H9 (cell line): ENCODE measurements around the gene CD84. TPM values are rescaled to one million over a fixed set of nuclear protein-coding genes. Genes with fewer than 3 reads are reported as not detected.

ENCODE experiments used
- DNase-seq: peaks from one replicate; pipeline ENCODE4 v3.0.0-alpha.2; 2017
- H2AFZ ChIP-seq: one replicate; pipeline ENCODE4 v1.6.1; 2013; ENCODE audit warnings: mild to moderate bottlenecking, low read length, control low read depth, moderate library complexity
- H2AK5ac ChIP-seq: 2 replicates; pipeline ENCODE4 v1.6.1; 2013; ENCODE audit warnings: low read length, control low read depth, mixed read lengths; ENCODE audit not compliant: insufficient read length
- H2BK120ac ChIP-seq: one replicate; pipeline ENCODE4 v1.6.1; 2013; ENCODE audit warnings: low read depth, mild to moderate bottlenecking, low read length, control low read depth, inconsistent platforms; ENCODE audit not compliant: poor library complexity, severe bottlenecking
- H2BK12ac ChIP-seq: 2 replicates; pipeline ENCODE4 v1.6.1; 2013; ENCODE audit warnings: low read length, control low read depth, mixed read lengths, low read depth; ENCODE audit not compliant: insufficient read length
- H2BK15ac ChIP-seq: 2 replicates; pipeline ENCODE4 v1.6.1; 2013; ENCODE audit warnings: low read depth, low read length, control low read depth
- H2BK20ac ChIP-seq: one replicate; pipeline ENCODE4 v1.6.1; 2013; ENCODE audit warnings: low read depth, mild to moderate bottlenecking, low read length, control low read depth, inconsistent platforms; ENCODE audit not compliant: poor library complexity, severe bottlenecking
- H2BK5ac ChIP-seq: 2 replicates; pipeline ENCODE4 v1.6.1; 2013; ENCODE audit warnings: low read length, control low read depth, mixed read lengths; ENCODE audit not compliant: insufficient read length
- H3K14ac ChIP-seq: 2 replicates; pipeline ENCODE4 v1.6.1; 2013; ENCODE audit warnings: low read length, control low read depth; ENCODE audit not compliant: insufficient read depth
- H3K18ac ChIP-seq: 2 replicates; pipeline ENCODE4 v1.6.1; 2013; ENCODE audit warnings: low read depth, mild to moderate bottlenecking, mixed read lengths, low read length, control low read depth; ENCODE audit not compliant: insufficient read length
- H3K23ac ChIP-seq: 2 replicates; pipeline ENCODE4 v1.6.1; 2013; ENCODE audit warnings: low read length, control low read depth, mixed read lengths, low read depth; ENCODE audit not compliant: insufficient read length
- H3K23me2 ChIP-seq: 2 replicates; pipeline ENCODE4 v1.6.1; 2013; ENCODE audit warnings: low read depth, mild to moderate bottlenecking, mixed read lengths, low read length, control low read depth; ENCODE audit not compliant: insufficient read length, poor library complexity, severe bottlenecking
- H3K27ac ChIP-seq: 2 replicates; pipeline ENCODE4 v1.5.1; 2013; ENCODE audit warnings: low read length, control low read depth, mixed read lengths, low read depth; ENCODE audit not compliant: insufficient read length
- H3K27me3 ChIP-seq: 2 replicates; pipeline ENCODE4 v1.6.1; 2013; ENCODE audit warnings: low read length, control low read depth, inconsistent platforms; ENCODE audit not compliant: insufficient read depth
- H3K4ac ChIP-seq: 2 replicates; pipeline ENCODE4 v1.6.1; 2013; ENCODE audit warnings: low read depth, mild to moderate bottlenecking, control low read depth, inconsistent platforms, low read length, moderate library complexity
- H3K4me1 ChIP-seq: 2 replicates; pipeline ENCODE4 v1.6.1; 2013; ENCODE audit warnings: low read length, control low read depth, inconsistent platforms; ENCODE audit not compliant: insufficient read depth
- H3K4me2 ChIP-seq: 2 replicates; pipeline ENCODE4 v1.6.1; 2013; ENCODE audit warnings: low read length, control low read depth, mixed read lengths; ENCODE audit not compliant: insufficient read length, insufficient read depth
- H3K56ac ChIP-seq: 2 replicates; pipeline ENCODE4 v1.6.1; 2013; ENCODE audit warnings: low read depth, mild to moderate bottlenecking, mixed read lengths, low read length, control low read depth; ENCODE audit not compliant: insufficient read length
- H3K79me1 ChIP-seq: 2 replicates; pipeline ENCODE4 v1.6.1; 2013; ENCODE audit warnings: low read depth, mild to moderate bottlenecking, moderate library complexity, low read length, control low read depth, inconsistent platforms; ENCODE audit not compliant: insufficient read depth, poor library complexity, severe bottlenecking
- H3K79me2 ChIP-seq: 2 replicates; pipeline ENCODE4 v1.6.1; 2013; ENCODE audit warnings: low read length, control low read depth, inconsistent platforms; ENCODE audit not compliant: insufficient read depth
- H3K9ac ChIP-seq: 2 replicates; pipeline ENCODE4 v1.6.1; 2013; ENCODE audit warnings: low read length, control low read depth, mixed read lengths; ENCODE audit not compliant: insufficient read length; ENCODE audit errors: extremely low read depth
- H3K9me3 ChIP-seq: one replicate; pipeline ENCODE4 v1.6.1; 2013; ENCODE audit warnings: low read depth, low read length, inconsistent platforms; ENCODE audit not compliant: control insufficient read depth
- H3T11ph ChIP-seq: one replicate; pipeline ENCODE4 v1.6.1; 2013; ENCODE audit warnings: mild to moderate bottlenecking, low read length, control low read depth, inconsistent platforms
- H4K20me1 ChIP-seq: one replicate; pipeline ENCODE4 v1.6.1; 2013; ENCODE audit not compliant: control insufficient read depth, insufficient read length, insufficient read depth
- H4K5ac ChIP-seq: 2 replicates; pipeline ENCODE4 v1.6.1; 2013; ENCODE audit warnings: low read depth, mild to moderate bottlenecking, mixed read lengths, low read length, control low read depth; ENCODE audit not compliant: insufficient read length
- H4K8ac ChIP-seq: replicated peaks from 2 replicates; pipeline ENCODE4 v1.6.1; 2013; ENCODE audit warnings: low read length, control low read depth, mixed read lengths, low read depth; ENCODE audit not compliant: insufficient read length
- H4K91ac ChIP-seq: 2 replicates; pipeline ENCODE4 v1.6.1; 2013; ENCODE audit warnings: low read depth, mild to moderate bottlenecking, moderate library complexity, mixed read lengths, low read length, control low read depth; ENCODE audit not compliant: insufficient read length
- H3K27ac Mint-ChIP-seq, 3 experiments: 2 replicates in 2 of 3; 3 replicates in 1 of 3; pipeline ENCODE4 v1.8.0; 2020 to 2021; ENCODE audit warnings: mixed read lengths in 3 of 3, mild to moderate bottlenecking in 1 of 3, moderate library complexity in 1 of 3
- H3K27me3 Mint-ChIP-seq: 2 replicates; pipeline ENCODE4 v1.8.0; 2021; ENCODE audit warnings: low read depth, mild to moderate bottlenecking, moderate library complexity, mixed read lengths
- H3K36me3 Mint-ChIP-seq, 3 experiments: 2 replicates in 2 of 3; 3 replicates in 1 of 3; pipeline ENCODE4 v1.8.0; 2020 to 2021; ENCODE audit warnings: low read depth in 3 of 3, mixed read lengths in 3 of 3; ENCODE audit not compliant: insufficient read depth in 1 of 3
- H3K4me1 Mint-ChIP-seq, 2 experiments: 2 replicates each; pipeline ENCODE4 v1.8.0; 2020; ENCODE audit warnings: mixed read lengths in 2 of 2
- H3K4me3 Mint-ChIP-seq, 2 experiments: 2 replicates in 1 of 2; 3 replicates in 1 of 2; pipeline ENCODE4 v1.8.0; 2020 to 2021; ENCODE audit warnings: mild to moderate bottlenecking in 2 of 2, mixed read lengths in 2 of 2, moderate library complexity in 1 of 2
- H3K9me3 Mint-ChIP-seq, 2 experiments: 2 replicates in 1 of 2; 3 replicates in 1 of 2; pipeline ENCODE4 v1.8.0; 2020; ENCODE audit warnings: mild to moderate bottlenecking in 2 of 2, mixed read lengths in 2 of 2, moderate library complexity in 1 of 2
- CTCF ChIP-seq: fragments of 200-600 bp; sonication (generic); conservative IDR thresholded peaks from 3 replicates; pipeline ENCODE4 v1.8.0; 2021; ENCODE audit warnings: antibody characterized with exemption, mild to moderate bottlenecking
- WGBS: extraction: QIAGEN DNeasy Blood & Tissue Kit; methylation state at CpG from one replicate; pipeline ENCODE4 v1.1.7; 2013; ENCODE audit warnings: missing lambda C conversion rate, low lambda C conversion rate, mixed read lengths; ENCODE audit not compliant: insufficient read length; ENCODE audit errors: extremely low coverage; 5-methylcytosine and 5-hydroxymethylcytosine counted together
- total RNA-seq: library from RNA; stranded (reverse); gene quantifications from 2 replicates; pipeline ENCODE4 v1.2.1, GENCODE V29; 2021

The CD84 gene
- total RNA-seq, 1 experiment from 2014 or later, result not detected

GRCh38 chr1:160521554-160521953, 57.7 kb downstream of the CD84 start:
- H2BK120ac ChIP-seq, result no peak overlapping the region
- H3K36me3 Mint-ChIP-seq, result no peaks in the 10 kb centered on the region
- no CpG with 5 or more reads among the region's 2 CpGs for WGBS
- DNase-seq, result no peak
- H3K23me2 ChIP-seq, result no peaks in the 10 kb centered on the region
- peaks cover 10 to 14% of the 10 kb centered on the region in 2 experiments; a peak in 3 of 5 replicates for H3K9me3 Mint-ChIP-seq
- H3K9ac ChIP-seq, result no peak overlapping the region
- peaks cover 2% of the 10 kb centered on the region; the same call in 1 of the 2 replicates for H3K27me3 Mint-ChIP-seq
- no peaks in the 10 kb centered on the region for H3K9me3 ChIP-seq
- H3K23ac ChIP-seq, result no peak overlapping the region
- H2BK12ac ChIP-seq, result no peak overlapping the region
- no peak overlapping the region for H3K14ac ChIP-seq
- no peak overlapping the region for H2AFZ ChIP-seq
- no peaks in the 10 kb centered on the region for H3K79me2 ChIP-seq
- no peak overlapping the region for H2BK20ac ChIP-seq
- H3K18ac ChIP-seq, result no peak overlapping the region
- H3K27ac Mint-ChIP-seq, result no peak overlapping the region
- no peak overlapping the region for H2AK5ac ChIP-seq
- H3K4ac ChIP-seq, result no peak overlapping the region
- no peaks in the 10 kb centered on the region for H4K20me1 ChIP-seq
- no peak for TF ChIP-seq CTCF
- H4K5ac ChIP-seq, result no peak overlapping the region
- peaks cover 25 to 29% of the 10 kb centered on the region in 2 experiments for H3K4me1 Mint-ChIP-seq
- H2BK15ac ChIP-seq, result no peak overlapping the region
- H3K79me1 ChIP-seq, result no peaks in the 10 kb centered on the region
- H3K56ac ChIP-seq, result no peak overlapping the region
- H3K27me3 ChIP-seq, result no peaks in the 10 kb centered on the region
- H4K8ac ChIP-seq, result no peak overlapping the region
- H3K4me2 ChIP-seq, result no peak overlapping the region
- H3K4me1 ChIP-seq, result peaks cover 5% of the 10 kb centered on the region; the same call in 1 of the 2 replicates
- H4K91ac ChIP-seq, result no peak overlapping the region
- H3K27ac ChIP-seq, result no peak overlapping the region
- no peak overlapping the region for H3K4me3 Mint-ChIP-seq
- no peak overlapping the region for H3T11ph ChIP-seq
- no peak overlapping the region for H2BK5ac ChIP-seq
